Measurements from ENCODE around the gene MRGPRX4. TPM values are rescaled to one million over a fixed set of nuclear protein-coding genes. Genes with fewer than 3 reads are reported as not detected.

Gene MRGPRX4
- total RNA-seq, 4 donors from 2014 or later = not detected

- Histone ChIP-seq H3K36me3 (no peaks in the 10 kb centered on the region), H3K4me3 (no peak overlapping the region), H3K27me3 (no peaks in the 10 kb centered on the region), H3K4me1 (no peaks in the 10 kb centered on the region), H3K9me3 (no peaks in the 10 kb centered on the region), H3K27ac (no peak overlapping the region)
- intact Hi-C loops (cut with DNase I; ENCODE audit: low total_unique reads) = no loop called here
- TF ChIP-seq, protein P1, sequence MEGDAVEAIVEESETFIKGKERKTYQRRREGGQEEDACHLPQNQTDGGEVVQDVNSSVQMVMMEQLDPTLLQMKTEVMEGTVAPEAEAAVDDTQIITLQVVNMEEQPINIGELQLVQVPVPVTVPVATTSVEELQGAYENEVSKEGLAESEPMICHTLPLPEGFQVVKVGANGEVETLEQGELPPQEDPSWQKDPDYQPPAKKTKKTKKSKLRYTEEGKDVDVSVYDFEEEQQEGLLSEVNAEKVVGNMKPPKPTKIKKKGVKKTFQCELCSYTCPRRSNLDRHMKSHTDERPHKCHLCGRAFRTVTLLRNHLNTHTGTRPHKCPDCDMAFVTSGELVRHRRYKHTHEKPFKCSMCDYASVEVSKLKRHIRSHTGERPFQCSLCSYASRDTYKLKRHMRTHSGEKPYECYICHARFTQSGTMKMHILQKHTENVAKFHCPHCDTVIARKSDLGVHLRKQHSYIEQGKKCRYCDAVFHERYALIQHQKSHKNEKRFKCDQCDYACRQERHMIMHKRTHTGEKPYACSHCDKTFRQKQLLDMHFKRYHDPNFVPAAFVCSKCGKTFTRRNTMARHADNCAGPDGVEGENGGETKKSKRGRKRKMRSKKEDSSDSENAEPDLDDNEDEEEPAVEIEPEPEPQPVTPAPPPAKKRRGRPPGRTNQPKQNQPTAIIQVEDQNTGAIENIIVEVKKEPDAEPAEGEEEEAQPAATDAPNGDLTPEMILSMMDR (IDR thresholded peaks at IDR 0.05) = no peak
- no peak for TF ChIP-seq POLR2A (IDR thresholded peaks at IDR 0.05)
- TF ChIP-seq EP300 (IDR thresholded peaks at IDR 0.05; ENCODE audit: low read depth) = no peak
- TF ChIP-seq POLR2AphosphoS5 (IDR thresholded peaks at IDR 0.05) = no peak
- DNase-seq = no peak
- WGBS, 2 donors (ENCODE audit: low coverage in 1 of 2) = 84 to 94% methylated on average over 2 of the region's 2 CpGs
- in situ Hi-C loops (cut with MboI; ENCODE audit: low pct_ligation_motif_present in 1 of 4, low pct_unique_long_range_greater_than_20kb in 1 of 4, low sequenced_read_pairs in 3 of 4) = no loop called here
Measured at GRCh38 chr11:18140145-18140544, 32.5 kb upstream of the MRGPRX4 start.

DNA sequence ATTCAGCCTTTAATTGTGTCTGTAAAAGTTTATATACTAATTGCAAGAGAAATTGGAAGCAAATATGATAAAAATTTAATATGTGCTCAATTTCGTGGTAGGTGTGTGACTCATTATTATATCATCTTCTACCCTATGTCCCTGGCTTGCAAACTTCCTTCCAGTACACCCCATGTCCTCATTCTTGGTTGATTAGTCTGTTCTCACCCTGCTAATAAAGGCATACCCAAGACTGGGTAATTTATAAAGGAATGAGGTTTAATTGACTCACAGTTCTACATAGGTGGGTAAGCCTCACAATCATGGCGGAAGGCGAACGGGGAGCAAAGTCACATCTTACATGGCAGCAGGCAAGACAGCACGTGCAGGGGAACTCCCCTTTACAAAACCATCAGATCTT, 28.4 kb upstream of the MRGPRX4 start:
- DNase-seq = no peak
- WGBS, 2 donors (ENCODE audit: low coverage in 1 of 2) = 33 to 64% methylated on average over 2 to 5 of the region's 5 CpGs
- in situ Hi-C loops (cut with MboI; ENCODE audit: low pct_ligation_motif_present in 1 of 4, low pct_unique_long_range_greater_than_20kb in 1 of 4, low sequenced_read_pairs in 3 of 4) = no loop called here
- no peak overlapping the region for H3K27ac ChIP-seq
- H3K4me3 ChIP-seq = no peak overlapping the region
- no peaks in the 10 kb centered on the region for H3K36me3 ChIP-seq
- H3K27me3 ChIP-seq = no peaks in the 10 kb centered on the region
- H3K4me1 ChIP-seq = no peaks in the 10 kb centered on the region
- intact Hi-C loops (cut with DNase I; ENCODE audit: low total_unique reads) = no loop called here
- H3K9me3 ChIP-seq = no peaks in the 10 kb centered on the region
- TF ChIP-seq POLR2A (IDR thresholded peaks at IDR 0.05) (no peak), POLR2AphosphoS5 (IDR thresholded peaks at IDR 0.05) (no peak), EP300 (IDR thresholded peaks at IDR 0.05; ENCODE audit: low read depth) (no peak)
- TF ChIP-seq, protein P1 (IDR thresholded peaks at IDR 0.05) = no peak

- in situ Hi-C loops (cut with MboI; ENCODE audit: low pct_ligation_motif_present in 1 of 4, low pct_unique_long_range_greater_than_20kb in 1 of 4, low sequenced_read_pairs in 3 of 4) = no loop called here
- Histone ChIP-seq H3K9me3 (no peaks in the 10 kb centered on the region), H3K27ac (no peak overlapping the region), H3K4me3 (no peak overlapping the region), H3K4me1 (no peaks in the 10 kb centered on the region), H3K27me3 (no peaks in the 10 kb centered on the region), H3K36me3 (no peaks in the 10 kb centered on the region)
- 67% methylated on average over 2 of the region's 2 CpGs for WGBS, 2 donors (ENCODE audit: low coverage in 1 of 2)
- intact Hi-C loops (cut with DNase I; ENCODE audit: low total_unique reads) = no loop called here
- DNase-seq = no peak
- TF ChIP-seq POLR2AphosphoS5 (IDR thresholded peaks at IDR 0.05) (no peak), POLR2A (IDR thresholded peaks at IDR 0.05) (no peak), EP300 (IDR thresholded peaks at IDR 0.05; ENCODE audit: low read depth) (no peak)
- TF ChIP-seq, protein P1 (IDR thresholded peaks at IDR 0.05) = no peak
Measured at GRCh38 chr11:18145025-18145424, 27.6 kb upstream of the MRGPRX4 start.

DNA sequence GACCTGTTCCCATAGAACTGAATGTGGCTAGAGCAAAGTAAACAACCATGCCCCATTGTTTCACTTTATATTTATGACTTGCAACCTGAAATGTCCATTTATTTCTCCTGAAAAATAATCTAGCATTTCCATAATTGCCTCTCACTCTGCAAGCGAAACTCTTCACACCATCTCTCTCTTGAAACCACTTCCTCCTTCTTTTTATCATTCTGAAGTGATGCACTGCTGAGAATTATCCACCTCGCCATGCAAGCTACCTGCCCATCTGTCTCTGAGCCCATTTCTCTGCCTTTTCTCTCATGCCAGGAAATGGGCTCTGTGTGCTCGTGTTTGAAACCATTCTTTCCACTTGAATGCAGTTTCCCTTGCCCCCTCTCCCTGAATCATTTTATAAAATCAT, 26.8 kb upstream of the MRGPRX4 start:
- H3K27me3 ChIP-seq = no peaks in the 10 kb centered on the region
- no peaks in the 10 kb centered on the region for H3K36me3 ChIP-seq
- no peak overlapping the region for H3K4me3 ChIP-seq
- intact Hi-C loops (cut with DNase I; ENCODE audit: low total_unique reads) = no loop called here
- no peaks in the 10 kb centered on the region for H3K9me3 ChIP-seq
- TF ChIP-seq POLR2AphosphoS5 (IDR thresholded peaks at IDR 0.05) (no peak), POLR2A (IDR thresholded peaks at IDR 0.05) (no peak), EP300 (IDR thresholded peaks at IDR 0.05; ENCODE audit: low read depth) (no peak)
- TF ChIP-seq, protein P1 (IDR thresholded peaks at IDR 0.05) = no peak
- no peaks in the 10 kb centered on the region for H3K4me1 ChIP-seq
- 44 to 51% methylated on average over 3 of the region's 3 CpGs for WGBS, 2 donors (ENCODE audit: low coverage in 1 of 2)
- no peak overlapping the region for H3K27ac ChIP-seq
- in situ Hi-C loops (cut with MboI; ENCODE audit: low pct_ligation_motif_present in 1 of 4, low pct_unique_long_range_greater_than_20kb in 1 of 4, low sequenced_read_pairs in 3 of 4) = no loop called here
- DNase-seq = no peak
